Measurements from ENCODE around the gene SYNJ2. TPM values are rescaled to one million over a fixed set of nuclear protein-coding genes. Genes with fewer than 3 reads are reported as not detected.

SYNJ2 gene
- total and polyA plus RNA-seq, 2 donors (not counting 3 experiments of a cell fraction or from before 2014, with no cell fraction given): 35.1 to 78.2 TPM

DNA sequence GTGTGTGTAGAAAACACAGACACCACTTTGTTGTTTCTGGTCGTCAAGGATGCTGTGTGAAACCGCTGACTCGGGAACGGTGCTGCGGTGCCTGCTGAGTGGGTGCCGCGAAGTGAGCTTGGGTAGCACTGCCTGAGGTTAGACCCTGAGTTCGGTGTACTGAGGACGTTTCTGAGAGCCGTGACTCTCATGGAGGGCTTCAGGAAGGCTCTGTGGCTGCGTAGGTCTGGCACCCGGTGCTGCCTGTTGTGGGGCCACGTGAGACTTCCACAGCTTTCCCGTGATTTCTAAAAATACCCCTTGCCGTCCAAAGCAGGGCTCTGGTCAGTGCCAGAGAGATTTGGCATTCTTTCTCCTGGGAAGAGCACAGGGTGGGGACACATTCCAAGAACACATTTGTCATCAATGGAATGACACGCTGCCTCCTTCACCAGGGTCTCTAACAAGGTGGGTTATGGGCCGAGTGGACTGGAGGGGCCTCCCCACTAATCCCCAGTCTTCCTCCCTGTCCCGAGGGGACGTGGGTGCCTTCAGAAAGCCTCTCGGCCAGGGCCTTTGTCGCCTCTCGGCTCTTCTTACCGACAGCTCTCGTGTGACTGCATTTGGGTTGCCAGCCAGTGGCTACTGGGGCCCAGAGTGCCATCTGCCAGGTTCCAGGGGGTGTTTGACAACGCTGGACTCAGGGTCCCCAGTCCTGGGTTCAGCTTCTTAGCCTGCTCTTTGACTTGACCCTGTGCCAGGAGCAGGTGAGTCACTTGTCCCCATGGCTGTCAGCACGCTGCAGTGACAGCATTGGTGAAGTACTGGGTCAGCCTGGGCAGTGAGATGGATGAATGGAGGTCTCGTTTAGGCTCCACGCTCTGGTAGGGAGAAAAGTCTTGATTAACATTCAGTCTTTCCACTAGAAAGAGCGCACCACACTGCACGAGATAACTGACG, 62.2 kb downstream of the SYNJ2 start:
- Histone ChIP-seq H3K4me1 (ENCODE audit: control insufficient read depth, extremely low read depth, insufficient read depth, low read length) (peaks cover 38% of the 10 kb centered on the region), H3K9ac (replicated peaks; ENCODE audit: extremely low read depth, insufficient read depth, low read length) (no peak overlapping the region), H3K79me2 (ENCODE audit: control insufficient read depth, insufficient read depth, low read length) (peaks cover 15% of the 10 kb centered on the region), H4K20me1 (replicated peaks; ENCODE audit: control insufficient read depth, extremely low read depth, insufficient read depth, low read length) (no peaks in the 10 kb centered on the region), H3K4me2 (ENCODE audit: insufficient read depth, low read length) (no peak overlapping the region), H3K27me3 (ENCODE audit: control insufficient read depth in 2 of 2, insufficient read depth in 2 of 2, low read length in 2 of 2) (no peaks in the 10 kb centered on the region), H3K4me3 (replicated peaks in 1 of 3; ENCODE audit: insufficient read depth in 1 of 3, low read depth in 1 of 3, low read length in 3 of 3) (no peak overlapping the region), H3K9me3 (replicated peaks; ENCODE audit: control insufficient read depth, insufficient read depth, low read length) (no peaks in the 10 kb centered on the region), H3K27ac (ENCODE audit: insufficient read depth, low read depth, low read length) (no peak overlapping the region), H3K36me3 (ENCODE audit: control insufficient read depth in 2 of 2, extremely low read depth in 1 of 2, insufficient read depth in 2 of 2, low read length in 2 of 2) (peaks cover 14 to 22% of the 10 kb centered on the region in 2 experiments), H2AFZ (ENCODE audit: low read depth, low read length) (no peak overlapping the region), H3K9me1 (replicated peaks; ENCODE audit: control insufficient read depth, extremely low read depth, insufficient read depth, low read length) (no peaks in the 10 kb centered on the region)
- dilution Hi-C loops (cut with MboI; ENCODE audit: extremely low pct_ligation_motif_present, low sequenced_read_pairs): no loop called here
- TF ChIP-seq FOS (IDR thresholded peaks at IDR 0.05; ENCODE audit: borderline replicate concordance, insufficient read depth, low read length) (no peak), GATA2 (IDR thresholded peaks at IDR 0.05; ENCODE audit: insufficient read depth, insufficient read length, low read depth, low read length) (no peak), EZH2 (IDR thresholded peaks at IDR 0.05; ENCODE audit: borderline replicate concordance, low read depth, low read length, severe bottlenecking) (no peak), JUN (IDR thresholded peaks at IDR 0.05; ENCODE audit: borderline replicate concordance, insufficient read depth, insufficient read length, low read depth) (no peak), POLR2AphosphoS5 (IDR thresholded peaks at IDR 0.05; ENCODE audit: insufficient read depth, low read depth, low read length) (no peak), POLR2A (IDR thresholded peaks at IDR 0.05; ENCODE audit: low read depth, low read length) (no peak)
- TF ChIP-seq, protein P1, sequence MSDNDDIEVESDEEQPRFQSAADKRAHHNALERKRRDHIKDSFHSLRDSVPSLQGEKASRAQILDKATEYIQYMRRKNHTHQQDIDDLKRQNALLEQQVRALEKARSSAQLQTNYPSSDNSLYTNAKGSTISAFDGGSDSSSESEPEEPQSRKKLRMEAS (IDR thresholded peaks at IDR 0.05; ENCODE audit: insufficient read depth, insufficient read length): no peak
- TF ChIP-seq, protein P2, sequence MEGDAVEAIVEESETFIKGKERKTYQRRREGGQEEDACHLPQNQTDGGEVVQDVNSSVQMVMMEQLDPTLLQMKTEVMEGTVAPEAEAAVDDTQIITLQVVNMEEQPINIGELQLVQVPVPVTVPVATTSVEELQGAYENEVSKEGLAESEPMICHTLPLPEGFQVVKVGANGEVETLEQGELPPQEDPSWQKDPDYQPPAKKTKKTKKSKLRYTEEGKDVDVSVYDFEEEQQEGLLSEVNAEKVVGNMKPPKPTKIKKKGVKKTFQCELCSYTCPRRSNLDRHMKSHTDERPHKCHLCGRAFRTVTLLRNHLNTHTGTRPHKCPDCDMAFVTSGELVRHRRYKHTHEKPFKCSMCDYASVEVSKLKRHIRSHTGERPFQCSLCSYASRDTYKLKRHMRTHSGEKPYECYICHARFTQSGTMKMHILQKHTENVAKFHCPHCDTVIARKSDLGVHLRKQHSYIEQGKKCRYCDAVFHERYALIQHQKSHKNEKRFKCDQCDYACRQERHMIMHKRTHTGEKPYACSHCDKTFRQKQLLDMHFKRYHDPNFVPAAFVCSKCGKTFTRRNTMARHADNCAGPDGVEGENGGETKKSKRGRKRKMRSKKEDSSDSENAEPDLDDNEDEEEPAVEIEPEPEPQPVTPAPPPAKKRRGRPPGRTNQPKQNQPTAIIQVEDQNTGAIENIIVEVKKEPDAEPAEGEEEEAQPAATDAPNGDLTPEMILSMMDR (IDR thresholded peaks at IDR 0.05; ENCODE audit: extremely low read depth in 1 of 2, insufficient read depth in 1 of 2, low read depth in 1 of 2, low read length in 2 of 2): no peak
- DNase-seq (ENCODE audit: low read depth, low spot score): no peak
- ChIA-PET POLR2A (no interaction called here), CTCF (interaction anchor here (0.9 to 1.4 kb wide), 2 partner anchors 13 to 81 kb away, joined by 4 to 7 read pairs; no protein-coding TSS in a partner anchor)
- intact Hi-C loops (cut with micrococcal nuclease): no loop called here
- BruUV-seq (replicated peaks): no TSS peak
- no peak for FAIRE-seq
